ENCODE measurements around the gene SMTNL2. TPM values are rescaled to one million over a fixed set of nuclear protein-coding genes. Genes with fewer than 3 reads are reported as not detected.

Gene SMTNL2
- total RNA-seq, 4 donors from 2014 or later = 0.25 to 3.0 (median 1.0) TPM; not detected in 1

- no peak for DNase-seq (ENCODE audit: low spot score in 2 of 2)
- 64 to 77% methylated on average over 12 of the region's 12 CpGs for WGBS, 2 donors
- H3K4me3 ChIP-seq (ENCODE audit: low read depth, poor library complexity, severe bottlenecking) = no peak overlapping the region
- intact Hi-C loops (cut with DNase I; ENCODE audit: low total_unique reads) = no loop called here
- no peak for TF ChIP-seq POLR2A (IDR thresholded peaks at IDR 0.05)
- TF ChIP-seq CTCF (IDR thresholded peaks at IDR 0.05) = no peak
Observed at GRCh38 chr17:4605826-4606225, 21.5 kb downstream of the SMTNL2 start.

- DNase-seq (ENCODE audit: low spot score in 2 of 2) = no peak
- no peak overlapping the region for H3K4me3 ChIP-seq (ENCODE audit: low read depth, poor library complexity, severe bottlenecking)
- WGBS, 2 donors = 77 to 80% methylated on average over 22 to 25 of the region's 25 CpGs
- intact Hi-C loops (cut with DNase I; ENCODE audit: low total_unique reads) = no loop called here
- TF ChIP-seq CTCF (IDR thresholded peaks at IDR 0.05) = no peak
- TF ChIP-seq POLR2A (IDR thresholded peaks at IDR 0.05) = no peak
Observed at GRCh38 chr17:4607261-4607741, 23.0 kb downstream of the SMTNL2 start.

- intact Hi-C loops (cut with DNase I; ENCODE audit: low total_unique reads) = no loop called here
- 26 to 27% methylated on average over 9 of the region's 9 CpGs for WGBS, 2 donors
- TF ChIP-seq POLR2A (IDR thresholded peaks at IDR 0.05) = no peak
- TF ChIP-seq CTCF (IDR thresholded peaks at IDR 0.05) = no peak
- H3K4me3 ChIP-seq (ENCODE audit: low read depth, poor library complexity, severe bottlenecking) = no peak overlapping the region
- DNase-seq (ENCODE audit: low spot score in 2 of 2) = peak; percentile 71 to 91
Observed at GRCh38 chr17:4607773-4608187, 23.5 kb downstream of the SMTNL2 start.

- DNase-seq (ENCODE audit: low spot score in 2 of 2) = no peak
- WGBS, 2 donors = 91 to 92% methylated on average over 7 of the region's 7 CpGs
- intact Hi-C loops (cut with DNase I; ENCODE audit: low total_unique reads) = no loop called here
- TF ChIP-seq POLR2A (IDR thresholded peaks at IDR 0.05) (no peak), CTCF (IDR thresholded peaks at IDR 0.05) (no peak)
- H3K4me3 ChIP-seq (ENCODE audit: low read depth, poor library complexity, severe bottlenecking) = no peak overlapping the region
Observed at GRCh38 chr17:4609761-4610160, 25.4 kb downstream of the SMTNL2 start.

GRCh38 chr17:4610162-4610561 lies 25.8 kb downstream of the SMTNL2 start:
- DNase-seq (ENCODE audit: low spot score in 2 of 2) = no peak
- intact Hi-C loops (cut with DNase I; ENCODE audit: low total_unique reads) = no loop called here
- no peak overlapping the region for H3K4me3 ChIP-seq (ENCODE audit: low read depth, poor library complexity, severe bottlenecking)
- WGBS, 2 donors = 87 to 94% methylated on average over 5 of the region's 5 CpGs
- no peak for TF ChIP-seq CTCF (IDR thresholded peaks at IDR 0.05)
- no peak for TF ChIP-seq POLR2A (IDR thresholded peaks at IDR 0.05)

GRCh38 chr17:4610656-4611055 lies 26.3 kb downstream of the SMTNL2 start:
- TF ChIP-seq CTCF (IDR thresholded peaks at IDR 0.05) (no peak), POLR2A (IDR thresholded peaks at IDR 0.05) (no peak)
- H3K4me3 ChIP-seq (ENCODE audit: low read depth, poor library complexity, severe bottlenecking) = no peak overlapping the region
- 90 to 92% methylated on average over 6 of the region's 6 CpGs for WGBS, 2 donors
- no peak for DNase-seq (ENCODE audit: low spot score in 2 of 2)
- intact Hi-C loops (cut with DNase I; ENCODE audit: low total_unique reads) = no loop called here
